ENCODE results near the gene RFPL3.

GRCh38 chr22:32326647-32327046 is 31.0 kb upstream of the RFPL3 start:
- TF ChIP-seq CTCF (IDR thresholded peaks at IDR 0.05; ENCODE audit: poor library complexity) (no peak), EZH2 (IDR thresholded peaks at IDR 0.05; ENCODE audit: borderline replicate concordance) (no peak), EZH2phosphoT487 (IDR thresholded peaks at IDR 0.05; ENCODE audit: low read depth, severe bottlenecking, unreplicated experiment) (no peak)
